HL-60 (cell line): ENCODE results near the gene PTTG1.
A peak's percentile ranks its signal among the peaks of the same experiment; 100 is the strongest.

ENCODE experiments used
- DNase-seq, 2 experiments: peaks; one replicate each; pipeline ENCODE4 v3.0.0-alpha.2; 2010 to 2020; ENCODE audit warnings: low read depth in 1 of 2, low spot score in 1 of 2
- H3K27ac ChIP-seq: fragments of 250-450 bp; sonication (Bioruptor Pico); replicated peaks from 2 replicates; pipeline ENCODE4 v1.5.1; 2020; ENCODE audit warnings: mild to moderate bottlenecking, moderate library complexity
- H3K27me3 ChIP-seq: fragments of 250-450 bp; sonication (Bioruptor Pico); 2 replicates; pipeline ENCODE4 v1.5.1; 2021; ENCODE audit warnings: mild to moderate bottlenecking, moderate library complexity; ENCODE audit not compliant: insufficient read depth, poor library complexity, severe bottlenecking
- H3K4me3 ChIP-seq: replicated peaks from 2 replicates; pipeline ENCODE4 v1.5.1; 2011; ENCODE audit warnings: mild to moderate bottlenecking, control low read depth, low read length; ENCODE audit not compliant: insufficient read depth
- CTCF ChIP-seq: IDR thresholded peaks from one replicate; pipeline ENCODE4 v1.5.1; 2011; ENCODE audit warnings: low read length, control low read depth, inconsistent platforms; ENCODE audit not compliant: insufficient read depth
- GABPA ChIP-seq: IDR thresholded peaks from 2 replicates; pipeline ENCODE4 v1.6.1; 2012; ENCODE audit warnings: low read depth
- POLR2AphosphoS5 ChIP-seq: IDR thresholded peaks from 2 replicates; pipeline ENCODE4 v1.6.1; 2012; ENCODE audit warnings: low read depth
- REST ChIP-seq: IDR thresholded peaks from 2 replicates; pipeline ENCODE4 v1.6.1; 2012; ENCODE audit warnings: low read depth; ENCODE audit not compliant: insufficient replicate concordance
- SPI1 ChIP-seq: IDR thresholded peaks from 2 replicates; pipeline ENCODE4 v1.6.1; 2012; ENCODE audit warnings: low read depth, mild to moderate bottlenecking, borderline replicate concordance
- long read RNA-seq: library from polyadenylated mRNA; unstranded; transcript quantifications from one replicate; pipeline ENCODE4 v2.0.0, GENCODE V29; 2020

The PTTG1 gene
- long read RNA-seq, transcript PTTG1-201 (6 exons, 753 nt), result major isoform, 39 of 46 reads
- long read RNA-seq, partial matches to known transcripts, result 0 of 46 reads
- long read RNA-seq, other reads (novel, unspliced or antisense), result 5 of 46 reads

- Histone ChIP-seq H3K27ac (peak within 1 kb of the TSS; percentile 88), H3K27me3 (no peaks in the 10 kb centered on the region)
Measured at GRCh38 chr5:160421625-160422258, at the start of gene PTTG1. PTTG1 (plus strand) TSS chr5:160421855; CDS start chr5:160422313, 458 bp downstream.

GRCh38 chr5:160375166-160375565 is 46.5 kb upstream of the PTTG1 start:
- Histone ChIP-seq H3K4me3 (no peak overlapping the region), H3K27me3 (peaks cover 36% of the 10 kb centered on the region), H3K27ac (no peak overlapping the region)
- no peak for DNase-seq
- TF ChIP-seq SPI1 (no peak), POLR2AphosphoS5 (no peak), GABPA (no peak), REST (no peak), CTCF (no peak)

More at GRCh38 chr5:160421625-160422258, at the start of gene PTTG1:
- DNase-seq, result peak; percentile 90 to 96
- H3K4me3 ChIP-seq, result peak within 1 kb of the TSS; percentile 84
- TF ChIP-seq REST, result peak; percentile 43
- no peak for TF ChIP-seq GABPA
- TF ChIP-seq CTCF, result no peak
- peak; percentile 31; the same call in 1 of the 2 replicates for TF ChIP-seq SPI1
- TF ChIP-seq POLR2AphosphoS5, result peak; percentile 78

- peaks cover 31% of the 10 kb centered on the region for H3K27me3 ChIP-seq
- no peak overlapping the region for H3K27ac ChIP-seq
- TF ChIP-seq REST (no peak), SPI1 (no peak), CTCF (no peak), POLR2AphosphoS5 (no peak), GABPA (no peak)
- no peak for DNase-seq
- H3K4me3 ChIP-seq, result no peak overlapping the region
Measured at GRCh38 chr5:160375701-160376100, 46.0 kb upstream of the PTTG1 start.
